HG02588 (cell line): Measurements from ENCODE around the gene MAPK14.
"Not testable (repeated sequence)": the region's sequence is repeated elsewhere in the genome, so short reads cannot be mapped to it uniquely, and the experiment has no call there.

Experiments
- ATAC-seq: cut with Tn5 transposase; IDR thresholded peaks from one replicate; pipeline ENCODE4 v1.9.1; 2021; ENCODE audit warnings: mild to moderate bottlenecking, moderate library complexity; ENCODE audit not compliant: unreplicated experiment

MAPK14 gene

DNA sequence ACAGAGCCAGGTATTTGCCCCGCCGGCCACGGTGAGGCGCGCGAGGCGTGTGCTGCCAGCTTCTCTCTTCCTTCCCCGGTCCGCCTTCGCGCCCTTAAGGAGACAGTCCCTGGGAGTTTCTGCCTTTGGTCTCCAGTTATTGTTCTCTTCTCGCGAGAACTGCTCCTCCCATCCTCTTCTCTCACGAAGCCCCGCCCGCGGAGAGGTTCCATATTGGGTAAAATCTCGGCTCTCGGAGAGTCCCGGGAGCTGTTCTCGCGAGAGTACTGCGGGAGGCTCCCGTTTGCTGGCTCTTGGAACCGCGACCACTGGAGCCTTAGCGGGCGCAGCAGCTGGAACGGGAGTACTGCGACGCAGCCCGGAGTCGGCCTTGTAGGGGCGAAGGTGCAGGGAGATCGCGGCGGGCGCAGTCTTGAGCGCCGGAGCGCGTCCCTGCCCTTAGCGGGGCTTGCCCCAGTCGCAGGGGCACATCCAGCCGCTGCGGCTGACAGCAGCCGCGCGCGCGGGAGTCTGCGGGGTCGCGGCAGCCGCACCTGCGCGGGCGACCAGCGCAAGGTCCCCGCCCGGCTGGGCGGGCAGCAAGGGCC lies at the start of gene MAPK14:
MAPK14 (plus strand) TSS at position 308 of the 587 bp plus-strand sequence. CDS start 350 bp downstream, outside the sequence.
- peak; percentile 79 for ATAC-seq

DNA sequence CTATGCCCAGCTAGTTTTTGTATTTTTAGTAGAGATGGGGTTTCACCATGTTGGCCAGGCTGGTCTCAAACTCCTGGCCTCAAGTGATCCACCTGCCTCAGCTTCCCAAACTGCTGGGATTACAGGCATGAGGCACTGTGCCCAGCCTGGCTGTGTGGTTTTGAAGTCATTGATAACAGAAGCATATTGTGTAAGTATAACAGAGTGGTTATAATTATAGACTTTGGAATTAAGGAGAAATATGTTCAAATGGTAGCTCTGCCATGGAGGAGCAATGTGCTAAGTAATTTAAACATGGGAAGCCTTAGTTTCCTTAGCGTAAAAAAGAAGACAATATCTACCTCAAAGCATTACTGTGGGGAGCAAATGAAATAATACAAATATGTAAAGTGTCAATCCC lies 47.5 kb upstream of the MAPK14 start:
- ATAC-seq: not testable (repeated sequence)

DNA sequence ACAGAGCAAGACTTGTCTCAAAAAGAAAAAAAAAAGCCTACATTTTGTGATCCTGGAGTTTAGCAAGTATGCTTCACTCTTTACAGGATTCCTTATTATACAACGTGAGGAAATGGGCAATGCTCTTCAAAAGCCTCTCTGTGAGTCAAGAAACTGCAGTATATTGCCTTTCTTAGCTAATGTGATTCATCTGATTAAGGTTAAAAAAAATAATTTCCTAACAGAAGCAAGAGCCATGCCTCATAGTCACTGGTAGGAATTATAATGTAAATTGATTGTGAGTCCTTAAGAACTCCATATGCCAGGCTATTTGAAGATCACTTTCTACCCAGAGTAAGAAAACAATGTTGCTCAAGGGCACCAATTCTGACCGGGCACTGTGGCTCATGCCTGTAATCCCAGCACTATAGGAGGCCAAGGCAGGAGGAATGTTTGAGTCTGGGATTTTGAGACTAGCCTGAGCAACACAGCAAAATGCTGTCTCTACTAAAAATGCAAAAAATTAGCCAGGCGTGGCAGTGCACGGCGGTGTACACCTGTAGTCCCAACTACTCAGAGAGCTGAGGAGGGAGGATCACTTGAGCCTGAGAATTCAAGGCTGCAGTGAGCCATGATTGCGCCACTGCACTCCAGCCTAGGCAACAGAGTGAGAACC lies 46.5 kb upstream of the MAPK14 start:
- ATAC-seq: no peak

DNA sequence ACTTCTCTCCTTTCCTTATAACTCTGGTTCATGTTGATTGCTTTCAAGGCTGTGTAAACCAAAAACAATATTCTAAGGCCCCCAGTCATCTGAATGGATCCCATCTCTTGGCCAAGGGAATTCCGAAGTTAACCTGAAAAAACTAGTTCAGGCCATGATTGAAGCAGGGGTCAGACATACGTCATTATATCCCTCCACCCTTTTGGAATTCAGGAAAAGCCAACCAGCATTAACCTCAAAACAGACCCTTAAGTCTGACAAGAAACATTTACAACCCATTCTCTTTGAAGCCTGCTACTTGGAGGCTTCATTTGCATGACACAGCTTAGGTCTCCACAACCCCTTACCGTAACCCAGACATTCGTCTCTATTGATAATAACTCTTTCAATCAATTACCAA lies 42.9 kb upstream of the MAPK14 start:
- no peak for ATAC-seq

DNA sequence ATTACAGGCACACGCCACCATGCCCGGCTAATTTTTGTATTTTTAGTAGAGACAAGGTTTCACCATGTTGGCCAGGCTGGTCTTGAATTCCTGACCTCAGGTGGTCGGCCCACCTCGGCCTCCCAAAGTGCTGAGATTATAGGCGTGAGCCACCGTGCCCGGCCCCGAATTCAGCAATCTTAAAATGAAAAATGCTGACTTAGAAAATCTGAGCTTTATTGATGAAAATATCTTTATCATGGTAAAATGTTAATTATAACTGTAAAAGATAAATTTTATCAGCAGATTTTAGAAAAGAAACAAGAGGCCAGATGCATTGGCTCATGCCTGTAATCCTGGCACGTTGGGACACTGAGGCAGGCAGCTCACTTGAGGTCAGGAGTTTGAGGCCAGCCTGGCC lies 39.6 kb upstream of the MAPK14 start:
- ATAC-seq: not testable (repeated sequence)

DNA sequence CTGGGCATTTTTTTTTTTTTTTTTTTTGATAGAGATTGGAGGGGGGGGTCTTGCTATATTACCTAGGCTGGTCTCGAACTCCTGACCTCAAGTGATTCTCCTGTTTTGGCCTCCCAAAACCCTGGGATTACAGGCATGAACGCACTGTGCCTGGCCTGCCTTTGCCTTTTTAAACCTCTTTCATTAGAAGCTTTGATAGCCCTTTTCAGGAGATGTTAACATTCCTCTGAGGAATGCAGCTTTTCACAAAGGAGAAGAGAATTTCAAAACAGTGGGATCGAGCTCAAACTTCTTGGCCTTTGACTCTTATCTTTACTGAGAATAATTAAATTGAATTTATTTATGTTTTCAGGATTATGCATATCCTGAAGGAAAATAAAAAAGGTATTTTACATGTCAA lies 34.5 kb upstream of the MAPK14 start:
- ATAC-seq: no peak

DNA sequence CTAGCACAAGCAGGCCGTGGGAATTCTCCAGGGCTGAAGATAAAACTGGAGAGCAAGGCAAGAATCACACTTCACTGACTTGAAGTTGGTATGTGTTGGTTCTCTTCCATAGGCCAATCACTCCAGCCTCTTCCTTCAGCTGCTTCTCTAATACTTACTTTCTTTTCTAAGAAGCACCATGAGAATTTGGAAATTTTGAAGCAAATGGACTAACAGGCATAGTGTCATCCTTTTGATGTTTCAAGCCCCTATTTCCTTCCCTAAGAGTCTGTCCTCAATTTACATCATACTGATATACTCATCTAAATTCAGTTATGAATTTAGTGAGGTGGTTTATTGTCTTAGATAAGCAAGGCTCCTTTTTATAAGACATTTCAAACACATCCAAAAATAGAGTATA lies 27.2 kb upstream of the MAPK14 start:
- no peak for ATAC-seq

DNA sequence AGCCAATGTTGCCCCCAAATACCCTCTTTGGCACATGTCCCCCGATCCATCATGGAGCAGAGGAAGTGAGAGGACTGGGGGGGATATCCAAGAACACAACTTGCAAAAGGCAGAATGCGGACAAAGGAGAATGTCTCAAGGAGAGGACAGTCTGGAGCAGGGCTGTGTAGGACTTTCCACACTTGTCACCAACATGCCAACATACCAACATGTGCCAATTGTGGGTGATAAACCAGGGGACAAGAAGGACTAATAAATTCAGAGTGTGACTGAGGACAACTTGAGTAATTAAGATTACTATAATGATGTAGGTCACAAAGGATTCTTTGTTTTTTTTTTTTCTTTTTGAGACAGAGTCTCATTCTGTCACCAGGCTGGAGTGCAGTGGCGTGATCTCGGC lies 11.9 kb upstream of the MAPK14 start:
- no peak for ATAC-seq

DNA sequence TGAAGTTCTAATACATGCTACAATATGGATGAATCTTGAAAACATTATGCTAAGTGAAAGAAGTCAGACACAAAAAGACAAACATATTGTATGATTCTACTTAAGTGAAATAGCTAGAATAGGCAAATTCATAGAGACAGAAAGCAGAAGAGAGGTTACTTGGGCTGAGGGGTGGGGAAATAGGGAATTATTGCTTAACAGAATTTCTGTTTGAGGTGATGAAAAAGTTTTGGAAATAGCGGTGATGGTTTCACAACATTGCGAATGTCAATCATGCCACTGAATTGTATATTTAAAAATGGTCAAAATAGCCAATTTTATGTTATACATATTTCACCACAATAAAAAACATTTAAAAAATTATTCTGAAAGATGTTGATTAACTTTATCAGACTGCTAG lies 9.3 kb upstream of the MAPK14 start:
- ATAC-seq: no peak

DNA sequence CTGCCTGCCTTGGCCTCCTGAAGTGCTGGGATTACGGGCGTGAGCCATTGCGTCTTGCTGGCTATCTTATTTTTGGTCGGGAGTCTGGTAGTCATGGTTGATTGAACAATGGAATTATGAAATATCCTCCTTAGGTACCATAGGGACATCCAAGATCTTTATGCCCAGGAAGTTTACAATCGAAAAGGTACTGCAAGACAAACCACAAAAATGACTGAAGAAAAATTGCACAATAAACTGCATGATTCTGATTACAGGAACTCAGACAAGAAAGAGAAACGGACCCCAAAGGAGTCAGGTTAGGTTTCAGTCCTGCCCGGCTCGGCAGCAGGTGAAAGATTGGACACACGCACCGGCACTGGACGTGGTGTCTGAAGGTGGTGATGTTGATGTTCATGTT lies 8.4 kb upstream of the MAPK14 start:
- ATAC-seq: no peak

DNA sequence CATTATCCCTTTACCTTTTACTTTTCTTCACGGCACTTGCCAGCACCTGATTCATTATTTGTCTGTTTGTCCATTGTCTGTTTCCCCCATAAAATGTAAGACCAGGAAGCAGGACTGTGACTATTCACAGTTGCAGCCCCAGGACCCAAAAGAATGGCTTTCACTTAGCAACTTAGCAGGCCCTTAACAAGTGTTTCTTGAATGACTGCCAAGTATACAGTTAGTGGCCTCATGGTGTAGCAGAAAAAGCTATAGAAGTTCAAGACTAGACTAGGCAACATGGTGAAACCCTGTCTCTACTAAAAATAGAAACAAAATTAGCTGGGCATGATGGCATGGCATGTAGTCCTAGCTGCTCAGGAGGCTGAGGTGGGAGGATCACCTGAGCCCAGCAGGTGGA lies 7.5 kb upstream of the MAPK14 start:
- no peak for ATAC-seq

DNA sequence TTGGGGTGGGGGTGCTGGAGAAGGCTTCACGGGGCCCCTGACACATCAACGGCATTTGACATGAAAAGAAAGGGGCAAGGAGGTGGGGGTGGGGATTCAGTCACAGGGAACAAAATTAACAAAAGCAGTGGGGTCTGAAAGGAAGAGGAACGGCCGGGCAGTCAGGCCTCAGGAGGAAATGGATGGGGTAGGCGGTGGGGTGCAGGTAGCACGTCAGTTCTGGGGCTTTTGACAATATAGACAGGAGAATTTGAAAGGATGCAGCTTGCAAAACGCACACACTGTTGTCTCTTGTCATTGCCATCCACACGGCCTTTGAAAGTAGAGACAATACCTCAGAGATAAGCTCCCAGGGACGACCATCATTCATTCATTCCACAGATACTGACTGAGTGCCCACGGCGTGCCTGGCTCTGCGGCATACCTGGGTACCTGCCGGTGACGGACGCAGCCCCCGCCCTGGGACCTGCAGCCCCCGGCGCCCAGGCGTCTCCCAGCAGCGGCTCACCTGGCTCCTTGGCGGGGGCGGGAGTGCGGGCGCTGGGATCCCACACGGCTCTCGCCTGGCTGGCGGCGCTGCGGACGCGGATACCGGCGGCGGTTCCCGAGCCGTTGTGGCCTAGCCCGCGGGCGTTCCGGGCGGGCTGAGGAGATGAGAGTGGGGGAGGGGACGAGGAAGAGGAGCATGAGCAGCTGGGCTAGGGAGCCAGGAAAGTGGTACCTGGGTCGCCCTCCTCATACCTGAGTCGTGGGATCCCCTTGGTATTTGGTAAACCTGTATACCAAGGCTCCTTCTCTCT lies 3.4 kb upstream of the MAPK14 start, which contains the start of gene SLC26A8:
SLC26A8 (minus strand) TSS at position 646 of the 800 bp plus-strand sequence. CDS start 4,934 bp downstream, outside the sequence.
- ATAC-seq: no peak

DNA sequence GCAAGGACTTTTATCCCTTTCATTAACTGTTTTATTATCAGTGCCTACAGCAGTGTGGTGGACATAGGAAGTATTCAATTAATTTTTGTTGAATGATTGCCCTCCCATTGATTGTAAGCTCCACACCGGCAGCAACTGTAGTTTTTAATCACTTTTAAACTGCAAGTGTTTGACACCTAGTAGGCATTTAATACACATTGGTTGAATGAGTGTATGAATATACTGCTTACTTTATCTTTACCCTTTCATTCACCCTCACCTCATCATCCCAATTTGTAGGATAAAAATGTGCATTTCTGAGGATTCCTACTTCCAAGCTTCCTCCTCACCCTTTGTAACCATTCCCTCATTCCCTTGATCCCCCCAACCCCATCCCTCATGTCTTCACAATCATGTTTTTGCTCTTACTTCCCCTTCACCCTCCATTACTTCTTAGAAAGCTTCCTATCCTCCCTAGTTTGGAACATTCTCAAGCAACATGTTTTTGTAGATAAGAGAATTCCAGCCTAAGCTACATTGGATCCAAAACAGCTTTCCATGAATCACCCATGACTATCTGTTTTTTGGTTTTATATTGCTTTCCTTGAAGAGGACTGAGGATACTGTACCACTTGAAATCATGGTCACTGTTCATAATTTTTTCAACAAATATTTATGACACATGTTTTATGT lies 2.2 kb upstream of the MAPK14 start:
- ATAC-seq: no peak

DNA sequence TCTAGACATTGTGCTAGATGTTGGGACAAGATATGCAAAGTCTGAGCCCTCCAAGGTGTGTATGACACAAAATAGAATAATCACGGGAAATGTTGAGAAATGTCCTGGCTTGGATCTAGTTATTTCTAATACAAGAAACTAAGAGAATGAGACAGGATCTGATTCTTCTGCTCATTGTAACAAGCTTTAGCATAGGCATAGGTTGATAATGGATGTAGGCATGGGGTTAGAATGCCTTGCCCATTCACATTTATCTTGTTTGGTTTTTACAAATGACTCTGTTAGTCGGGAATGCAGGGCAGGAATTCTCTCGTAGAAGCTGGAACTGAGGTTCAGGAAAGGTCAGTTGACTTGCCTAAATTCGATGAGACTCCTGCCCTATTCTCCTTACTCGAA lies 1.7 kb upstream of the MAPK14 start:
- no peak for ATAC-seq

DNA sequence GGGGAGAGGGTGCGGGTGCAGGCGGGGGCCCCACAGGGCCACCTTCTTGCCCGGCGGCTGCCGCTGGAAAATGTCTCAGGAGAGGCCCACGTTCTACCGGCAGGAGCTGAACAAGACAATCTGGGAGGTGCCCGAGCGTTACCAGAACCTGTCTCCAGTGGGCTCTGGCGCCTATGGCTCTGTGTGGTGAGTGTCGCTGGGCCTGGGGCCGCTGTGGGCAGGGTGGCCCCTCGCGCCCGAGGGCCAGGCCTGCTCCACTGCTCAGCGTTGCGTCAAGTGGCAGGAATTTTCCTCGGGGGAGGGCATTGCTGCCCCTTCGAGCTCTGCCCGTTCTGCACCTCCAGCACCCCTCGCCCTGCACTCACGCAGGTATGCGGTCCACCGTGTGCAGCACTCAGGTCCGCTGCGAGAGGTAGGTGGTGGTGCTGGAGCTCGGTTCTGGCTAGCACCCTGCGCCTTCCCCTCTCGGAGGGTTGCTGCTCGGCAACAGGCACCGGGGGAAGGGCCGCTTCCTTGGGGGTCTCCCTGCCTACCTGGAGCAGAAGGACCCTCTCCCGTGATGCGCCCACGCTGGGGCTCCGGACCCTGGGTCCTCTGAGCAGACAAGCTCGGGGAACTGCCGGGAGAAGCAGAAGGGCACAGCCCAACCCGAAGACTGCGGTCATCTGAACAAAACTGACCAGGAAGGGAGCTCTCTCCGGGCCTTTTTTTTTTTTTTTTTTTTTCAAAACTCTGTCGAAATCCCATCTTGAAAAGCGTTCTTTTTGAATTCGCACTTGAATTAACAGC lies 674 bp downstream of the MAPK14 start:
- ATAC-seq: peak; percentile 24

DNA sequence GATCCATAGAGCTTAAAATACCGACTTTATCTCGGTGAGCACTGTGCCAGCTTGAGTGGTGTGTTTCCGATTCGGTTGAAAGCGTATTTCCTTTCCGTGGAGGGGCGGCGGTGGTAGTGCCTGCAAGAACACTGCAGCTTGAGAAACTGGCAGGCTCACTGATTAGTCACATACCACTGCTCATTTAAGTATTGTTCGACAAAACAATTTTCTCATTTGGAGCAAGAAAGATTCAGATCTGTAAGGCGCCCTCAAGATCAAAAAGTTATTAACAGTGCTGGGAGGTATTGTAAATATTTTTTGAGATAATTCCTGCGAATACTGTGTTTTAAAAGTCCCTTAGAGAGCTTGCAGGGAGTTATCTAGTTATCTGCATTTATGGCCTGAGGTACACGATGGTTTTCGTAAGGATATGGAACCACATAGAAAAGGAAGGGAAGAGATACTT lies 1.3 kb downstream of the MAPK14 start:
- ATAC-seq: no peak

DNA sequence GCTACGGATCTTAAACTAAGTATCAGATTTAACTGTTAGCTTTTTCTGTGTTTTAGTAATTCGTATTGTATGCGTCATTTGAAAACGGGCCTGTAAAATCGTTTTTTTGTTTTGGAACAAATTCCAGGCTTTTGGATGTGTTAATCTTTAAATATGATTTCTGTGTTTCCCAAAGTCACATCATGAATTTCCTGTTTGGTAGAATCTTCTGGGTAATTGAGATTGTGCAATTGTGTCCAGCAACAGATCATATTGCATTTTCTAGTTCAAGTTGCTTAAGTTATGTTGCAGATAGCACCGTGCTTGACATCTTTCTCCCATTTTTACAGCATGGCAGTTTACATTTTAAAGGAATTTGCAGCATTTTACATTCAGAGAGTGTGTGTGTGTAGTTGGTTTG lies 1.9 kb downstream of the MAPK14 start:
- no peak for ATAC-seq

DNA sequence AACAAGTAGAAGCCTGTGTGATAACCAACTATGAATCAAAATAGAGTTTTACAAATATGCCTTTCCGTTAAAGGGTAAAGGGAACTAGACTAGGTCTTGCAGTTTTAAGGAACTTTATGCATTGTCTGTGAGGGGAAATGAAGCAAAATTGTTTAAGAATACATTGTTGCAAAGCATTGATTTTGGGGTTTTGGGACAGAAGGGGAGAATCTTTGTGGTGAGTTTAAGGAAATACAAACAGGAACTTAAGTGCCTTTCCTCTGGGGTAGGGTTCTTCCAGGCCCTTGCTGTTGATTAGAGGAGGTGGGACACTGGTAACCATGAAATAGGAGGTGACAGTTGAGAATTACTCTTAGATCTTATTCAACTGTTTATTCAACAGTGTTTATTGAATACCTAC lies 4.7 kb downstream of the MAPK14 start:
- ATAC-seq: no peak

DNA sequence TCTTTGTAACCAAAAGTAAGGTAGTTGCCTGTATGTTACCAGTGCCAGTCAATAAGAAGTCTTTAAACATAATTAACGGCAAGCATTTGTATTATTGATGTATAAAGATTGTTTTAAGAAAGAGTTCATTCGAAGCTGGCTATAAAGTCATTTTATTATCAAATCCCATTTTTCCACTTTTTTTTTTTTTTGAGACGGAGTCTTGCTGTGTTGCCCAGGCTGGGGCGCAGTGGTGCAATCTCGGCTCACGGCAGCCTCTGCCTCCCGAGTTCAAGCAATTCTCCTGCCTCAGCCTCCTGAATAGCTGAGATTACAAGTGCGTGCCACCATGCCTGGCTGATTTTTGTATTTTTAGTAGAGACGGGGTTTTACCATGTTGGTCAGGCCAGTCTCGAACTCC lies 5.5 kb downstream of the MAPK14 start:
- not testable (repeated sequence) for ATAC-seq

DNA sequence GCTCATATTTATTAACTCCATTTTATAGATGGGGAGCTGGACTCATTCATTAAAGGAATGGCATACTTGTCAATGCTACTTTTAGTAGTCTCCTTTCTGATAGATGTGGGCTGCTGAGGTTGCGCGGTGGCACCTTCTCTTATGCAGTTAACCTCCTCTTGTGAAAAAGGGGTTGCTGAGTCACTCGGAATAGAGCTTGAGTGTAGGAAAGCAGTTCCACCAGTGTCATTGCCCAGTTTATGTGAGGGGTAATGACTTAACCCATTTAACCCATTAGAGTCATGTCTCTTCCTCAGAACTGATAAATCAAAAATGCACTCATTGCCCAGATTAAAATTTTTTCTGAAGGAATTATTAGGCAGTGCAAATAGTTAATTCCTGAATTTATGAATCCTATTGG lies 6.3 kb downstream of the MAPK14 start:
- ATAC-seq: no peak

DNA sequence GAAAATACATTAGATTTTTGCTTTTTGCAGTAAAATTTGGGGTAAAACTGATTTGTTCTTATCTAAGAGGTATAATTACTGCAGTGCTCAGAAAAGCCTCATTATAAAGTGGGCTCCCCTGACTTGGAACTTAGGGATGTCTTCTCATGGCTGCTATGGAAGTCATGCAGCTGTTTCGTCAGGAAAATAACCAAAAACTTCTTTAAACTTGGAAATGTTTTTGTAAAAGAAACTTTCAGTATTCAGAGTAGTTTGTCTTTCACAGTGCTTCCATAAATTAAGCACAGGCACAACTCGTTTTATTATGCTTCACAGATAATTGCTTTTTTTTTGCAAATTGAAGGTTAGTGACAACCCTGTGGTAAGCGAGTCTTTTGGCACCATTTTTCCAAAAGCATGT lies 6.8 kb downstream of the MAPK14 start:
- no peak for ATAC-seq
